ENCODE results near the gene GALNT9.

GRCh38 chr12:132319359-132319950 is 9.9 kb downstream of the GALNT9 start:
- TF ChIP-seq CTCF (IDR thresholded peaks at IDR 0.05) = no peak
- no peak for TF ChIP-seq POLR2A (IDR thresholded peaks at IDR 0.05)

Data from right lobe of liver (tissue), 4 donors.